NB4 (cell line): ENCODE data around the gene SFTPB.

Experiments used
- CTCF ChIP-seq: IDR thresholded peaks from one replicate; pipeline ENCODE4 v1.5.1; 2012; ENCODE audit warnings: low read depth, low read length
- POLR2A ChIP-seq: IDR thresholded peaks from 2 replicates; pipeline ENCODE4 v1.6.1; 2011; ENCODE audit warnings: mild to moderate bottlenecking; ENCODE audit not compliant: insufficient read length; ENCODE audit errors: extremely low read depth

- TF ChIP-seq POLR2A (no peak), CTCF (no peak)
Measured at GRCh38 chr2:85717308-85718008, 49.5 kb upstream of the SFTPB start.
